AG04450 (cell line): Measurements from ENCODE around the gene PTTG2. TPM values are rescaled to one million over a fixed set of nuclear protein-coding genes. Genes with fewer than 3 reads are reported as not detected.

Source experiments
- CTCF ChIA-PET: fragments of 300-600, 350-600 bp; formaldehyde crosslinking; extraction: SDS; loops from one replicate; lab custom pipeline; 2022; ENCODE audit warnings: antibody characterized with exemption, inconsistent platforms; lab: Charles Lee
- POLR2A ChIA-PET: fragments of 350-600 bp; formaldehyde crosslinking; extraction: SDS; loops from one replicate; lab custom pipeline; 2021; ENCODE audit warnings: antibody characterized with exemption, inconsistent platforms; lab: Yijun Ruan, JAX
- DNase-seq: peaks from one replicate; pipeline ENCODE4 v3.0.0-alpha.2; 2011; ENCODE audit warnings: low read depth, low spot score
- H3K27ac ChIP-seq: one replicate; pipeline ENCODE4 v1.5.1; 2012; ENCODE audit warnings: low read depth, low read length, control low read depth
- H3K27me3 ChIP-seq: one replicate; pipeline ENCODE4 v1.6.0; 2012; ENCODE audit warnings: low read length; ENCODE audit not compliant: control insufficient read depth, insufficient read depth
- H3K4me3 ChIP-seq: 2 replicates; pipeline ENCODE4 v1.5.1; 2011; ENCODE audit warnings: mild to moderate bottlenecking, low read depth, low read length, control low read depth
- H3K9me3 ChIP-seq: 2 replicates; pipeline ENCODE4 v1.5.1; 2012; ENCODE audit warnings: low read length; ENCODE audit not compliant: control insufficient read depth, insufficient read depth
- CTCF ChIP-seq: IDR thresholded peaks from 2 replicates; pipeline ENCODE4 v1.5.1; 2011; ENCODE audit warnings: low read depth, low read length, control low read depth, inconsistent platforms
- polyA plus RNA-seq: library from polyadenylated mRNA; depleted of rRNA; stranded (reverse); fragments of >200 nt; gene quantifications from 2 replicates; pipeline ENCODE4 v1.2.3, GENCODE V29; 2011

The PTTG2 gene
- polyA plus RNA-seq, 1 experiment = not detected

GRCh38 chr4:37980246-37980645 is 20.0 kb downstream of the PTTG2 start:
- CTCF ChIA-PET = no interaction called here

GRCh38 chr4:37981425-37981824 is 21.2 kb downstream of the PTTG2 start:
- TF ChIP-seq CTCF = no peak
- no peak overlapping the region for H3K4me3 ChIP-seq
- no peak overlapping the region for H3K27ac ChIP-seq
- H3K9me3 ChIP-seq = no peaks in the 10 kb centered on the region; the same call in 1 of the 2 replicates
- DNase-seq = no peak
- no peaks in the 10 kb centered on the region for H3K27me3 ChIP-seq
- ChIA-PET CTCF (interaction anchor here (1.1 kb wide), 1 partner anchor 54 kb away, joined by 4 read pairs; no protein-coding TSS in a partner anchor), POLR2A (no interaction called here)

More at GRCh38 chr4:37980246-37980645, 20.0 kb downstream of the PTTG2 start:
- no peaks in the 10 kb centered on the region; the same call in 1 of the 2 replicates for H3K9me3 ChIP-seq
- no peak overlapping the region for H3K27ac ChIP-seq
- no peak for TF ChIP-seq CTCF
- no peak overlapping the region for H3K4me3 ChIP-seq
- POLR2A ChIA-PET = no interaction called here
- DNase-seq = no peak
- H3K27me3 ChIP-seq = no peaks in the 10 kb centered on the region

GRCh38 chr4:37981844-37982720 is 21.9 kb downstream of the PTTG2 start:
- H3K9me3 ChIP-seq = no peaks in the 10 kb centered on the region; the same call in 1 of the 2 replicates
- ChIA-PET POLR2A (no interaction called here), CTCF (interaction anchor here (1.1 kb wide), 1 partner anchor 53 kb away, joined by 4 read pairs; no protein-coding TSS in a partner anchor)
- TF ChIP-seq CTCF = no peak
- H3K4me3 ChIP-seq = no peak overlapping the region
- no peak overlapping the region for H3K27ac ChIP-seq
- no peaks in the 10 kb centered on the region for H3K27me3 ChIP-seq
- DNase-seq = no peak

GRCh38 chr4:37982736-37983135 is 22.5 kb downstream of the PTTG2 start:
- CTCF ChIA-PET = no interaction called here
- POLR2A ChIA-PET = interaction anchor here (0.7 kb wide), 1 partner anchor 86 kb away, joined by 3 read pairs; no protein-coding TSS in a partner anchor
- H3K27ac ChIP-seq = no peak overlapping the region

More at GRCh38 chr4:37982736-37983135, 22.5 kb downstream of the PTTG2 start:
- Histone ChIP-seq H3K4me3 (no peak overlapping the region), H3K27me3 (no peaks in the 10 kb centered on the region), H3K9me3 (no peaks in the 10 kb centered on the region; the same call in 1 of the 2 replicates)
- TF ChIP-seq CTCF = no peak
- DNase-seq = no peak
